ENCODE measurements around the gene CNTN5.

DNA sequence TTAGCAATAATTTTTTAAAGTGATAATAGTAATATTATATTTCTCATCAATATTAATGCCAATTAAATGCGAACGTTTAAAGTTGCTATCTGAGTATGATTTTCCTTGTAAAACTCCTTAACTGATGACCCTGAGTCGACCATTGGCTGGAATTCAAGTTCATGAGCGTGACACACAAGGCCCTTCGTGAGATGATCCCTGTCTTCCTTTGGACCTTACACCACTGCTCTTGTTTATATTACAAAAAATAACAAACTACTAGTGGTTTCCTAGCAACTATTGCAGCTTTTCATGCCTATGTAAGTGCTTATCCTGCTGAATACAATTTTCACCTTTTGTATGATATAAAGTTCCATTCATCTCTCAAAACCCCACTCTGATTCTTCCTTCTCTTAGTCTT, 752.9 kb downstream of the CNTN5 start:
- TF ChIP-seq, protein P1, sequence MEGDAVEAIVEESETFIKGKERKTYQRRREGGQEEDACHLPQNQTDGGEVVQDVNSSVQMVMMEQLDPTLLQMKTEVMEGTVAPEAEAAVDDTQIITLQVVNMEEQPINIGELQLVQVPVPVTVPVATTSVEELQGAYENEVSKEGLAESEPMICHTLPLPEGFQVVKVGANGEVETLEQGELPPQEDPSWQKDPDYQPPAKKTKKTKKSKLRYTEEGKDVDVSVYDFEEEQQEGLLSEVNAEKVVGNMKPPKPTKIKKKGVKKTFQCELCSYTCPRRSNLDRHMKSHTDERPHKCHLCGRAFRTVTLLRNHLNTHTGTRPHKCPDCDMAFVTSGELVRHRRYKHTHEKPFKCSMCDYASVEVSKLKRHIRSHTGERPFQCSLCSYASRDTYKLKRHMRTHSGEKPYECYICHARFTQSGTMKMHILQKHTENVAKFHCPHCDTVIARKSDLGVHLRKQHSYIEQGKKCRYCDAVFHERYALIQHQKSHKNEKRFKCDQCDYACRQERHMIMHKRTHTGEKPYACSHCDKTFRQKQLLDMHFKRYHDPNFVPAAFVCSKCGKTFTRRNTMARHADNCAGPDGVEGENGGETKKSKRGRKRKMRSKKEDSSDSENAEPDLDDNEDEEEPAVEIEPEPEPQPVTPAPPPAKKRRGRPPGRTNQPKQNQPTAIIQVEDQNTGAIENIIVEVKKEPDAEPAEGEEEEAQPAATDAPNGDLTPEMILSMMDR (IDR thresholded peaks at IDR 0.05) = no peak
- TF ChIP-seq POLR2A (IDR thresholded peaks at IDR 0.05) = no peak

Data from uterus (tissue), 2 donors.